ENCODE measurements around the gene PIP4K2A.

DNA sequence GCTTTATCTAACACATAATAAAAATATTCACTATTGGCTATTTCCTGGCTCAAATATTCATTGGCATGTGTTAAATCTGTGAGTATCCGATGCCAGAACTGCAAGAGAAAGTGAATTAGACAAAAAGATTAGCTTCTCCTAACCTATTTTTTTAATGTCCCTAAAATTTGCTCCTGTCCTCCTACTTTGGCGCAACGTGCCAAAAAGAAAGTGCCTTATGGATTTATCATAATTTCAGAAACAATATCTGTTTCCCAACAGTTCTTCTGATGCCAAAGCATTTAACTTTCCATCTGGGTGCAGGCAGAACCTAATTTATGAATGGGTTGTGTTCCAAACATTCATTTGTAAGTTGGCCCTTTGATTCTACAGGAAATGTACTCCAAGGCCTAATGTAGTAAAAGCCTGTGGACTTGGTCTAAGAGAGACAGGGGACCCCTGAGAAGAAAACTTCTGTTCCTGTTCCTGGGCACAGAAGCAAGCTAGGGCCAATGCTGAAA lies 15.4 kb downstream of the PIP4K2A start:
- TF ChIP-seq, protein P1, sequence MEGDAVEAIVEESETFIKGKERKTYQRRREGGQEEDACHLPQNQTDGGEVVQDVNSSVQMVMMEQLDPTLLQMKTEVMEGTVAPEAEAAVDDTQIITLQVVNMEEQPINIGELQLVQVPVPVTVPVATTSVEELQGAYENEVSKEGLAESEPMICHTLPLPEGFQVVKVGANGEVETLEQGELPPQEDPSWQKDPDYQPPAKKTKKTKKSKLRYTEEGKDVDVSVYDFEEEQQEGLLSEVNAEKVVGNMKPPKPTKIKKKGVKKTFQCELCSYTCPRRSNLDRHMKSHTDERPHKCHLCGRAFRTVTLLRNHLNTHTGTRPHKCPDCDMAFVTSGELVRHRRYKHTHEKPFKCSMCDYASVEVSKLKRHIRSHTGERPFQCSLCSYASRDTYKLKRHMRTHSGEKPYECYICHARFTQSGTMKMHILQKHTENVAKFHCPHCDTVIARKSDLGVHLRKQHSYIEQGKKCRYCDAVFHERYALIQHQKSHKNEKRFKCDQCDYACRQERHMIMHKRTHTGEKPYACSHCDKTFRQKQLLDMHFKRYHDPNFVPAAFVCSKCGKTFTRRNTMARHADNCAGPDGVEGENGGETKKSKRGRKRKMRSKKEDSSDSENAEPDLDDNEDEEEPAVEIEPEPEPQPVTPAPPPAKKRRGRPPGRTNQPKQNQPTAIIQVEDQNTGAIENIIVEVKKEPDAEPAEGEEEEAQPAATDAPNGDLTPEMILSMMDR (IDR thresholded peaks at IDR 0.05): no peak
- no peak for TF ChIP-seq ZFX (IDR thresholded peaks at IDR 0.05; ENCODE audit: borderline replicate concordance)

All from 22Rv1 (cell line).